HepG2 (cell line): ENCODE results near the gene HOXD3. TPM values are rescaled to one million over a fixed set of nuclear protein-coding genes. Genes with fewer than 3 reads are reported as not detected.

Experiments
- CCDC6 ChIP-seq: sonication (generic); formaldehyde crosslinking; IDR thresholded peaks from 2 replicates; pipeline ENCODE4 v1.8.1; 2022; ENCODE audit warnings: mild to moderate bottlenecking, missing genetic modification reagents, moderate library complexity
- DNMT3B ChIP-seq: conservative IDR thresholded peaks from 2 replicates; pipeline ENCODE4 v1.6.1; 2016; ENCODE audit warnings: missing biosample characterization, control low read depth
- FOXJ3 ChIP-seq: sonication (generic); formaldehyde crosslinking; IDR thresholded peaks from 2 replicates; pipeline ENCODE4 v1.4.0; 2020; ENCODE audit warnings: missing genetic modification reagents, mild to moderate bottlenecking, borderline replicate concordance
- HES4 ChIP-seq: sonication (generic); formaldehyde crosslinking; IDR thresholded peaks from 2 replicates; pipeline ENCODE4 v1.9.0; 2021; ENCODE audit warnings: mild to moderate bottlenecking, missing genetic modification reagents, borderline replicate concordance
- KDM5B ChIP-seq: sonication (generic); formaldehyde crosslinking; IDR thresholded peaks from 2 replicates; pipeline ENCODE4 v1.4.0; 2020; ENCODE audit warnings: missing genetic modification reagents, mild to moderate bottlenecking, borderline replicate concordance
- KLF16 ChIP-seq, 2 experiments: sonication (generic) in 1 of 2; formaldehyde crosslinking in 1 of 2; IDR thresholded peaks; 2 replicates each; pipeline versions ENCODE4 v1.6.1 to v1.8.0; 2016 to 2023; ENCODE audit warnings: missing genetic modification reagents in 2 of 2, missing compliant biosample characterization in 1 of 2
- LCORL ChIP-seq, 2 experiments: fragments of 450-650 bp in 1 of 2; sonication (generic) in 1 of 2; formaldehyde crosslinking in 1 of 2; IDR thresholded peaks; 2 replicates each; pipeline versions ENCODE4 v1.5.0 to v1.6.1; 2017 to 2020; ENCODE audit warnings: antibody characterized with exemption in 1 of 2, missing genetic modification reagents in 1 of 2
- MXD4 ChIP-seq: IDR thresholded peaks from 2 replicates; pipeline ENCODE4 v1.6.1; 2016; ENCODE audit warnings: mild to moderate bottlenecking, missing biosample characterization, missing genetic modification reagents
- NRL ChIP-seq: sonication (generic); formaldehyde crosslinking; IDR thresholded peaks from 2 replicates; pipeline ENCODE4 v1.5.0; 2020; ENCODE audit warnings: missing genetic modification reagents, mild to moderate bottlenecking, moderate library complexity, borderline replicate concordance
- POLR2AphosphoS5 ChIP-seq: IDR thresholded peaks from 2 replicates; pipeline ENCODE4 v1.6.1; 2012; ENCODE audit warnings: low read depth, low read length
- ZNF17 ChIP-seq: sonication (generic); formaldehyde crosslinking; IDR thresholded peaks from 2 replicates; pipeline ENCODE4 v1.5.0; 2020; ENCODE audit warnings: mild to moderate bottlenecking, missing genetic modification reagents
- ZNF615 ChIP-seq: sonication (generic); formaldehyde crosslinking; IDR thresholded peaks from 2 replicates; pipeline ENCODE4 v1.5.0; 2020; ENCODE audit warnings: mild to moderate bottlenecking, missing genetic modification reagents, borderline replicate concordance
- ZNF790 ChIP-seq: sonication (generic); formaldehyde crosslinking; IDR thresholded peaks from 2 replicates; pipeline ENCODE4 v1.8.0; 2022; ENCODE audit warnings: missing genetic modification reagents, mild to moderate bottlenecking, borderline replicate concordance
- polyA plus RNA-seq, 8 experiments: library from polyadenylated mRNA; depleted of rRNA in 3 of 8; stranded (reverse) in 7 of 8; unstranded in 1 of 8; fragments of >200 nt; fragmentation: Illumina TruSeq in 4 of 8; extraction: Trizol in 4 of 8; gene quantifications; 2 replicates each; pipeline versions ENCODE4 v1.2.1 to v1.2.3, GENCODE V29; 2011 to 2016; ENCODE audit warnings: low read depth in 4 of 8, missing spikeins in 1 of 8, mixed read lengths in 1 of 8; ENCODE audit not compliant: insufficient read depth in 1 of 8
- total RNA-seq, 5 experiments: library from RNA; depleted of rRNA; stranded (reverse); fragments of >200 nt; fragmentation: Illumina TruSeq; extraction: Trizol; gene quantifications; 2 replicates each; pipeline ENCODE4 v1.2.3, GENCODE V29; 2016; ENCODE audit warnings: low read depth in 1 of 5
- TF ChIP-seq, protein P1 (sequence below): sonication (generic); formaldehyde crosslinking; IDR thresholded peaks from 2 replicates; pipeline ENCODE4 v1.5.1; 2020; ENCODE audit warnings: missing genetic modification reagents, mild to moderate bottlenecking, borderline replicate concordance
- TF ChIP-seq, protein P2 (sequence below): sonication (generic); formaldehyde crosslinking; IDR thresholded peaks from 2 replicates; pipeline ENCODE4 v1.4.0; 2020; ENCODE audit warnings: missing genetic modification reagents, low read depth, mild to moderate bottlenecking, borderline replicate concordance
- TF ChIP-seq, protein P3 (sequence below): sonication (generic); formaldehyde crosslinking; IDR thresholded peaks from 2 replicates; pipeline ENCODE4 v1.4.0; 2020; ENCODE audit warnings: missing genetic modification reagents, borderline replicate concordance
- TF ChIP-seq, protein P4 (sequence below): IDR thresholded peaks from 2 replicates; pipeline ENCODE4 v1.6.1; 2012; ENCODE audit warnings: inconsistent platforms
- TF ChIP-seq, protein P5 (sequence below): IDR thresholded peaks from 2 replicates; pipeline ENCODE4 v1.6.1; 2012; ENCODE audit warnings: low read depth, low read length, improper control_type of control experiment
- TF ChIP-seq, protein P6 (sequence below): sonication (generic); formaldehyde crosslinking; IDR thresholded peaks from 2 replicates; pipeline ENCODE4 v1.5.1; 2020; ENCODE audit warnings: mild to moderate bottlenecking, missing genetic modification reagents, borderline replicate concordance

HOXD3 gene
- total and polyA plus RNA-seq, 2 of the 13 experiments (the other 11 are each of a cell fraction or from before 2014, with no cell fraction given): 0.05 to 0.09 TPM

DNA sequence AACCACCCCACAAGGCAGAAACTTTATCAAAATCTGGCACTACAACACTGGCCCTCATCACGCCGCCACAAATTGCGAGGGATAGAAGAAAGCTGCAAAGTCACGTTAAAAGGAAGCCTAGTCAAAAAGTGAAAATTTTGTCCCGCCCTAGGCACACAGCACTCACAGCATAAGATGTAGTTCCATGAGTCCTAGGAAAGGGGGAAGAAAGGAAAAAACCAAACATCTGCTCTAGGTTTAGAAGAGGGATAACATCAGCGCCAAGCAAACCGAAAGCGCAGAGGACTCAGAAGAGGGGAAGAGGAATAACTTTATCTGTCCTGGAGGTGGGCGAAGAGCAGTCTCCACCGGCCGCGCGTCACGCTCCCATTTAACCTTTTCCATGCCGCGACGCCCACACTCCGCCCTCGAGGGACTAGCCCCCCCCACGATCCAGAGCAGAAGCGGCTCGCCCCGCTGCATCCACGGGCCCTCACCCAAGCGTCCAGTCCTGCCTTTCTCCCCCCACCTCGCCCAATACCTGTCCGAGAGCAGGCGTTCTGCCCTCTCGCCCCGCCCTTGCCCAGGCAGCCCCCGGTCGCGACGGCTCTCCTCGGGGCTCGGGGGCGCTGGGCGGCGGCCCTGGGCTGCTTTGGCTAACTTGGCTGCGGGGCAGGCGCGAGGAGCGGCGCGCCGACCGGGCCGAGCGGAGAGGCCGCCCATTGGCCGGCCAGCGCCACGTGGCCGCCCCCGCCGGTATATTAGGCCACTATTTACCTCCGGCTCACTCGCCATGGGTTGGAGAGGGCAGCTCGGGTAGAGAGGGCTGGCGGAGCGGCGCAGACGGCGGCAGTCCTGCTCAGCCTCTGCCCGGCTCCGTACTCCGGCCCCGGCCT lies 31.0 kb downstream of the HOXD3 start, which contains the start of gene HOXD1 (continued):
- TF ChIP-seq CCDC6: peak; percentile 79; the same call in 1 of the 2 replicates
- peak in 1 of 2 experiments; percentile 68; a peak in 2 of 4 replicates for TF ChIP-seq KLF16 (CRISPR knock-in tag; IDR thresholded peaks at IDR 0.05)
- TF ChIP-seq POLR2AphosphoS5: peak; percentile 69
- 0 out of 2 replicates have a peak, but pooled peaks have one; percentile 16 for TF ChIP-seq ZNF790 (CRISPR knock-in tag)
- peak; percentile 34; the same call in 1 of the 2 replicates for TF ChIP-seq MXD4 (CRISPR knock-in tag)
- TF ChIP-seq, protein P1, sequence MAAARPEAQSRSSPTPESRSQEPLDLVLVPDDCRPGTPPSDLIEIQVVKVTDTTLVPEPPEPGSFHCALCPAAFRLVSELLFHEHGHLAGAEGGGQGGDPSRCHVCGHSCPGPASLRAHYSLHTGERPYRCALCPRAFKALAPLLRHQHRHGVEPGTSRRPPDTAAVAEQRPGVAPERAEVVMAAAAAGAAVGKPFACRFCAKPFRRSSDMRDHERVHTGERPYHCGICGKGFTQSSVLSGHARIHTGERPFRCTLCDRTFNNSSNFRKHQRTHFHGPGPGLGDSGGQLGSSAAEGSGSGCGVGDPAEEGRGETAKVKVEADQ (CRISPR knock-in tag): no peak
- 0 out of 2 replicates have a peak, but pooled peaks have one; percentile 9 for TF ChIP-seq NRL
- TF ChIP-seq, protein P2, sequence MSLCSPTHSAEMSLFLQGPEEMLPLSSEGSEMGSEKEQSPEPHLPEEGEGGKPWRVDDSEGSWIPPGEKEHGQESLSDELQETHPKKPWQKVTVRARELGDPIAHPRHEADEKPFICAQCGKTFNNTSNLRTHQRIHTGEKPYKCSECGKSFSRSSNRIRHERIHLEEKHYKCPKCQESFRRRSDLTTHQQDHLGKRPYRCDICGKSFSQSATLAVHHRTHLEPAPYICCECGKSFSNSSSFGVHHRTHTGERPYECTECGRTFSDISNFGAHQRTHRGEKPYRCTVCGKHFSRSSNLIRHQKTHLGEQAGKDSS (CRISPR knock-in tag): 0 out of 2 replicates have a peak, but pooled peaks have one; percentile 52
- TF ChIP-seq KDM5B: peak; percentile 77
- no peak for TF ChIP-seq DNMT3B
- no peak for TF ChIP-seq ZNF17 (CRISPR knock-in tag)
- 0 out of 2 replicates have a peak, but pooled peaks have one; percentile 66 for TF ChIP-seq ZNF615 (CRISPR knock-in tag)
- TF ChIP-seq LCORL (IDR thresholded peaks at IDR 0.05): no peak
- TF ChIP-seq LCORL (CRISPR knock-in tag; IDR thresholded peaks at IDR 0.05): peak; percentile 58; the same call in 1 of the 2 replicates
- TF ChIP-seq, protein P3, sequence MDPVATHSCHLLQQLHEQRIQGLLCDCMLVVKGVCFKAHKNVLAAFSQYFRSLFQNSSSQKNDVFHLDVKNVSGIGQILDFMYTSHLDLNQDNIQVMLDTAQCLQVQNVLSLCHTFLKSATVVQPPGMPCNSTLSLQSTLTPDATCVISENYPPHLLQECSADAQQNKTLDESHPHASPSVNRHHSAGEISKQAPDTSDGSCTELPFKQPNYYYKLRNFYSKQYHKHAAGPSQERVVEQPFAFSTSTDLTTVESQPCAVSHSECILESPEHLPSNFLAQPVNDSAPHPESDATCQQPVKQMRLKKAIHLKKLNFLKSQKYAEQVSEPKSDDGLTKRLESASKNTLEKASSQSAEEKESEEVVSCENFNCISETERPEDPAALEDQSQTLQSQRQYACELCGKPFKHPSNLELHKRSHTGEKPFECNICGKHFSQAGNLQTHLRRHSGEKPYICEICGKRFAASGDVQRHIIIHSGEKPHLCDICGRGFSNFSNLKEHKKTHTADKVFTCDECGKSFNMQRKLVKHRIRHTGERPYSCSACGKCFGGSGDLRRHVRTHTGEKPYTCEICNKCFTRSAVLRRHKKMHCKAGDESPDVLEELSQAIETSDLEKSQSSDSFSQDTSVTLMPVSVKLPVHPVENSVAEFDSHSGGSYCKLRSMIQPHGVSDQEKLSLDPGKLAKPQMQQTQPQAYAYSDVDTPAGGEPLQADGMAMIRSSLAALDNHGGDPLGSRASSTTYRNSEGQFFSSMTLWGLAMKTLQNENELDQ: no peak
- TF ChIP-seq, protein P4, sequence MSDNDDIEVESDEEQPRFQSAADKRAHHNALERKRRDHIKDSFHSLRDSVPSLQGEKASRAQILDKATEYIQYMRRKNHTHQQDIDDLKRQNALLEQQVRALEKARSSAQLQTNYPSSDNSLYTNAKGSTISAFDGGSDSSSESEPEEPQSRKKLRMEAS: peak; percentile 89
- TF ChIP-seq HES4 (CRISPR knock-in tag): no peak; the same call in 1 of the 2 replicates
- no peak for TF ChIP-seq FOXJ3 (CRISPR knock-in tag)
- TF ChIP-seq, protein P5, sequence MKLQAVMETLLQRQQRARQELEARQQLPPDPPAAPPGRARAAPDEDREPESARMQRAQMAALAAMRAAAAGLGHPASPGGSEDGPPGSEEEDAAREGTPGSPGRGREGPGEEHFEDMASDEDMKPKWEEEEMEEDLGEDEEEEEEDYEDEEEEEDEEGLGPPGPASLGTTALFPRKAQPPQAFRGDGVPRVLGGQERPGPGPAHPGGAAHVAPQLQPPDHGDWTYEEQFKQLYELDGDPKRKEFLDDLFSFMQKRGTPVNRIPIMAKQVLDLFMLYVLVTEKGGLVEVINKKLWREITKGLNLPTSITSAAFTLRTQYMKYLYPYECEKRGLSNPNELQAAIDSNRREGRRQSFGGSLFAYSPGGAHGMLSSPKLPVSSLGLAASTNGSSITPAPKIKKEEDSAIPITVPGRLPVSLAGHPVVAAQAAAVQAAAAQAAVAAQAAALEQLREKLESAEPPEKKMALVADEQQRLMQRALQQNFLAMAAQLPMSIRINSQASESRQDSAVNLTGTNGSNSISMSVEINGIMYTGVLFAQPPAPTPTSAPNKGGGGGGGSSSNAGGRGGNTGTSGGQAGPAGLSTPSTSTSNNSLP: no peak
- TF ChIP-seq, protein P6, sequence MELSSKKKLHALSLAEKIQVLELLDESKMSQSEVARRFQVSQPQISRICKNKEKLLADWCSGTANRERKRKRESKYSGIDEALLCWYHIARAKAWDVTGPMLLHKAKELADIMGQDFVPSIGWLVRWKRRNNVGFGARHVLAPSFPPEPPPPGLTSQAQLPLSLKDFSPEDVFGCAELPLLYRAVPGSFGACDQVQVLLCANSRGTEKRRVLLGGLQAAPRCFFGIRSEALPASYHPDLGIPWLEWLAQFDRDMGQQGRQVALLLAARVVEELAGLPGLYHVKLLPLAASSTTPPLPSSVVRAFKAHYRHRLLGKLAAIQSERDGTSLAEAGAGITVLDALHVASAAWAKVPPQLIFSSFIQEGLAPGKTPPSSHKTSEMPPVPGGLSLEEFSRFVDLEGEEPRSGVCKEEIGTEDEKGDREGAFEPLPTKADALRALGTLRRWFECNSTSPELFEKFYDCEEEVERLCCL: 0 out of 2 replicates have a peak, but pooled peaks have one; percentile 87
